ENCODE results near the gene GABRD.

The GABRD gene

GRCh38 chr1:2065699-2066098 is 46.6 kb downstream of the GABRD start:
- TF ChIP-seq POU6F1 (CRISPR knock-in tag; IDR thresholded peaks at IDR 0.05; ENCODE audit: borderline replicate concordance, low read depth): no peak
- no peak for TF ChIP-seq PATZ1 (CRISPR knock-in tag; IDR thresholded peaks at IDR 0.05; ENCODE audit: borderline replicate concordance)
- TF ChIP-seq ZFP3 (CRISPR knock-in tag; IDR thresholded peaks at IDR 0.05): no peak
- TF ChIP-seq ESRRG (CRISPR knock-in tag; IDR thresholded peaks at IDR 0.05): no peak
- TF ChIP-seq PPARA (CRISPR knock-in tag; IDR thresholded peaks at IDR 0.05; ENCODE audit: borderline replicate concordance): no peak
- no peak for TF ChIP-seq ISL1 (CRISPR knock-in tag; IDR thresholded peaks at IDR 0.05)
- no peak for TF ChIP-seq ZNF8 (CRISPR knock-in tag; IDR thresholded peaks at IDR 0.05)
- TF ChIP-seq TCF4 (CRISPR knock-in tag; IDR thresholded peaks at IDR 0.05; ENCODE audit: borderline replicate concordance): no peak
- TF ChIP-seq ZFP30 (CRISPR knock-in tag; IDR thresholded peaks at IDR 0.05): no peak
- no peak for ATAC-seq

- TF ChIP-seq PATZ1 (CRISPR knock-in tag; IDR thresholded peaks at IDR 0.05; ENCODE audit: borderline replicate concordance) (no peak), TCF4 (CRISPR knock-in tag; IDR thresholded peaks at IDR 0.05; ENCODE audit: borderline replicate concordance) (no peak), ZNF565 (CRISPR knock-in tag; conservative IDR thresholded peaks at IDR 0.05; ENCODE audit: low read depth) (no peak)
- ATAC-seq: no peak
These were observed 48.2 kb downstream of the GABRD start for GRCh38 chr1:2067393-2067792.

GRCh38 chr1:2067981-2068380 is 48.8 kb downstream of the GABRD start:
- ATAC-seq: no peak

GRCh38 chr1:2068951-2069350 is 49.8 kb downstream of the GABRD start:
- no peak for TF ChIP-seq SNAI2 (CRISPR knock-in tag; IDR thresholded peaks at IDR 0.05)
- TF ChIP-seq ZNF70 (CRISPR knock-in tag; IDR thresholded peaks at IDR 0.05): no peak
- no peak for TF ChIP-seq ZFP30 (CRISPR knock-in tag; IDR thresholded peaks at IDR 0.05)
- TF ChIP-seq PPARA (CRISPR knock-in tag; IDR thresholded peaks at IDR 0.05; ENCODE audit: borderline replicate concordance): no peak
- TF ChIP-seq ARNTL (CRISPR knock-in tag; IDR thresholded peaks at IDR 0.05; ENCODE audit: borderline replicate concordance, low read depth): no peak
- no peak for TF ChIP-seq BACH2 (CRISPR knock-in tag; IDR thresholded peaks at IDR 0.05; ENCODE audit: borderline replicate concordance)
- TF ChIP-seq ESRRG (CRISPR knock-in tag; IDR thresholded peaks at IDR 0.05): no peak
- ATAC-seq: no peak

More at GRCh38 chr1:2067981-2068380, 48.8 kb downstream of the GABRD start:
- TF ChIP-seq SNAI2 (CRISPR knock-in tag; IDR thresholded peaks at IDR 0.05) (no peak), GLIS3 (CRISPR knock-in tag; IDR thresholded peaks at IDR 0.05) (no peak), ZNF70 (CRISPR knock-in tag; IDR thresholded peaks at IDR 0.05) (no peak), ZFP3 (CRISPR knock-in tag; IDR thresholded peaks at IDR 0.05) (no peak), CSDC2 (CRISPR knock-in tag; IDR thresholded peaks at IDR 0.05) (no peak), ZFP30 (CRISPR knock-in tag; IDR thresholded peaks at IDR 0.05) (no peak), ARNTL (CRISPR knock-in tag; IDR thresholded peaks at IDR 0.05; ENCODE audit: borderline replicate concordance, low read depth) (no peak)

- no peak for ATAC-seq
- TF ChIP-seq ISL1 (CRISPR knock-in tag; IDR thresholded peaks at IDR 0.05) (no peak), RARB (CRISPR knock-in tag; IDR thresholded peaks at IDR 0.05) (no peak), ZNF565 (CRISPR knock-in tag; conservative IDR thresholded peaks at IDR 0.05; ENCODE audit: low read depth) (no peak), TOX (CRISPR knock-in tag; IDR thresholded peaks at IDR 0.05; ENCODE audit: borderline replicate concordance) (no peak), GLIS3 (CRISPR knock-in tag; IDR thresholded peaks at IDR 0.05) (no peak), ZFP30 (CRISPR knock-in tag; IDR thresholded peaks at IDR 0.05) (no peak), TCF4 (CRISPR knock-in tag; IDR thresholded peaks at IDR 0.05; ENCODE audit: borderline replicate concordance) (no peak), BACH2 (CRISPR knock-in tag; IDR thresholded peaks at IDR 0.05; ENCODE audit: borderline replicate concordance) (no peak), ZNF70 (CRISPR knock-in tag; IDR thresholded peaks at IDR 0.05) (no peak), CSRNP3 (CRISPR knock-in tag; IDR thresholded peaks at IDR 0.05) (no peak), ZC3H10 (CRISPR knock-in tag; IDR thresholded peaks at IDR 0.05) (no peak), POU6F1 (CRISPR knock-in tag; IDR thresholded peaks at IDR 0.05; ENCODE audit: borderline replicate concordance, low read depth) (no peak), CREB5 (CRISPR knock-in tag; IDR thresholded peaks at IDR 0.05; ENCODE audit: low read depth) (no peak), PPARA (CRISPR knock-in tag; IDR thresholded peaks at IDR 0.05; ENCODE audit: borderline replicate concordance) (no peak), CSDC2 (CRISPR knock-in tag; IDR thresholded peaks at IDR 0.05) (no peak), PATZ1 (CRISPR knock-in tag; IDR thresholded peaks at IDR 0.05; ENCODE audit: borderline replicate concordance) (no peak)
These were observed 50.9 kb downstream of the GABRD start for GRCh38 chr1:2070016-2070415.
